ENCODE results near the gene HBD.

HBD gene

GRCh38 chr11:5223146-5223545 is 11.1 kb downstream of the HBD start:
- no peak for DNase-seq (ENCODE audit: low spot score)
- no peak for TF ChIP-seq CTCF (IDR thresholded peaks at IDR 0.05; ENCODE audit: borderline replicate concordance, control extremely low read depth, extremely low read depth, insufficient read depth, missing control alignments)
- in situ Hi-C loops (cut with MboI; ENCODE audit: low sequenced_read_pairs, unreplicated experiment) = loop anchor here (25.0 kb wide), 1 partner anchor 139 kb away; the partner anchor contains the start of gene OR51B6

DNA sequence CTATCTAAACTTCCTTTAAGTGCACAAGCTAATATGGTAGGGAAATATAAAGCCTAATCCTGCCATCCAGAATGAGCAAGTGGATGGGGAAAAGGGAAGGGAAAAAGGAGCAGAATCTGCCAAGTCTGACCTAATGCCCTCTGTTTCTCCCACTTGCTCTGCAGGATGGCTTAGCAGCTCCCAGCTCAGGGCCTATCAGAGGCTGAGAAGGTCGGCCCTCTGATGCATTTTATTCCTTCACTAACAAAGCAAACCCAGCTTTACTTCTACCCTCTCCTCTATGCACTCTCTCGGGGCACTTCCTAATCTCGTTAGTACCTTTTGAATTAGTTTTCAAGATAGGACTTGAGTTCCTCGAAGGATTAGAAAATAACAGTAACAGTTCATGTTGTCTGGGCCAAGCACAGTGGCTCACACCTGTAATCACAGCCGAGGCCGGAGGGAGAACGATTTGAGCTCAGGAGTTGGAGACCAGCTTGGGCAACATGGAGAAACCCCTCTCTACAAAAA is 23.9 kb downstream of the HBD start:
- DNase-seq (ENCODE audit: low spot score) = no peak
- no peak for TF ChIP-seq CTCF (IDR thresholded peaks at IDR 0.05; ENCODE audit: borderline replicate concordance, control extremely low read depth, extremely low read depth, insufficient read depth, missing control alignments)
- in situ Hi-C loops (cut with MboI; ENCODE audit: low sequenced_read_pairs, unreplicated experiment) = loop anchor here (25.0 kb wide), 1 partner anchor 152 kb away; the partner anchor contains the start of gene OR51B6

- in situ Hi-C loops (cut with MboI; ENCODE audit: low sequenced_read_pairs, unreplicated experiment) = loop anchor here (25.0 kb wide), 1 partner anchor 158 kb away; the partner anchor contains the start of gene OR51B6
- peak; percentile 40 for DNase-seq (ENCODE audit: low spot score)
Measured at GRCh38 chr11:5204787-5205186, 29.5 kb downstream of the HBD start.

DNA sequence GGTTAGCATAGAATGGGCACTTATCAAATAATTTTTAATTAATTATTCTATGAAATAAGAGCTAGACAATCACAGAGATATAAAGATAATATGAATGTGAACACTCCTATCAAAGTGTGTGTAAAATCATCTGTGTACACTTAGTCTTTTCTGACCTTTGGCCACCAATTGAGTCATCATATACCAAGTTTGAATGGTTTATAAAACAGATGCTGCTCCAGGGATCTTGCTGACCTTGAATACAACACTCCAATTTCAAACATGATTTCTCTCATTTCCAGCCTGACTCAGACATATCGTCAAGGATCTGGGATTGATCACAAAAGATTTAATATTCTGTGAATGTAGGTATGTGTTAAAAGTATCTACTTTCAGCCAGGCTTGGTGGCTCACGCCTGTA is 30.9 kb downstream of the HBD start:
- TF ChIP-seq CTCF (IDR thresholded peaks at IDR 0.05; ENCODE audit: borderline replicate concordance, control extremely low read depth, extremely low read depth, insufficient read depth, missing control alignments) = no peak
- in situ Hi-C loops (cut with MboI; ENCODE audit: low sequenced_read_pairs, unreplicated experiment) = loop anchor here (25.0 kb wide), 1 partner anchor 159 kb away; the partner anchor contains the start of gene OR51B6
- no peak for DNase-seq (ENCODE audit: low spot score)

More at GRCh38 chr11:5204787-5205186, 29.5 kb downstream of the HBD start:
- TF ChIP-seq CTCF (IDR thresholded peaks at IDR 0.05; ENCODE audit: borderline replicate concordance, control extremely low read depth, extremely low read depth, insufficient read depth, missing control alignments) = peak; percentile 37

- TF ChIP-seq CTCF (IDR thresholded peaks at IDR 0.05; ENCODE audit: borderline replicate concordance, control extremely low read depth, extremely low read depth, insufficient read depth, missing control alignments) = no peak
- in situ Hi-C loops (cut with MboI; ENCODE audit: low sequenced_read_pairs, unreplicated experiment) = loop anchor here (25.0 kb wide), 1 partner anchor 162 kb away; the partner anchor contains the start of gene OR51B6
- DNase-seq (ENCODE audit: low spot score) = no peak
Measured at GRCh38 chr11:5200582-5200981, 33.7 kb downstream of the HBD start, which contains the start of gene OR51V1. Gene OR51V1, minus strand, starts transcription at chr11:5200682. Its CDS starts 0 bp downstream, at chr11:5200682.

DNA sequence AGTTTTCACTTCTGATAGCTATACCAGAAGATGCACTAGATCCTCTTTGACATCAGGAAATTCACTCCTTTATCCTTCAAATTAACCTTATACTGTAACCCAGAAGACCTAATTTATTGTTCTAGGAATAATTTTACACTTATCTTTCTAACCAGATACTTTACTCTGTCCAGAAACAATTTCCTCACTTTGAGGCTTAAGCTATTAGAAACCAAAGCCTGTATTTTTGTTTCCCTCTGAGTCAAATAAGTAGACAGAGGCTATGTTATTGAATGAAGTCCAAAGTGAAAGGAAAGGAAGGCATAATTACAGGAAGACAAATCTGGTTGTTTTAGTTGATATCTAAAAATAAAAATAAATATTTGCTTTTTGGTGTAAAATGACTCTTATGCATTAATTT is 36.0 kb downstream of the HBD start:
- DNase-seq (ENCODE audit: low spot score) = no peak

More for the DNA sequence above, 36.0 kb downstream of the HBD start:
- TF ChIP-seq CTCF (IDR thresholded peaks at IDR 0.05; ENCODE audit: borderline replicate concordance, control extremely low read depth, extremely low read depth, insufficient read depth, missing control alignments) = no peak
- in situ Hi-C loops (cut with MboI; ENCODE audit: low sequenced_read_pairs, unreplicated experiment) = no loop called here
